HG03342 (cell line): ENCODE data around the gene HMGB2.
A peak's percentile ranks its signal among the peaks of the same experiment; 100 is the strongest.

ENCODE experiments used
- ATAC-seq: cut with Tn5 transposase; IDR thresholded peaks from one replicate; pipeline ENCODE4 v1.9.1; 2021; ENCODE audit warnings: mild to moderate bottlenecking, moderate library complexity; ENCODE audit not compliant: unreplicated experiment

HMGB2 gene

GRCh38 chr4:173288698-173289352 is 45.3 kb downstream of the HMGB2 start:
- peak; percentile 76 for ATAC-seq

- peak; percentile 76 for ATAC-seq
Observed at GRCh38 chr4:173288296-173288695, 45.9 kb downstream of the HMGB2 start.

GRCh38 chr4:173287486-173287885 is 46.7 kb downstream of the HMGB2 start:
- no peak for ATAC-seq

- no peak for ATAC-seq
Observed at GRCh38 chr4:173284463-173284862, 49.7 kb downstream of the HMGB2 start.

- ATAC-seq: no peak
Observed at GRCh38 chr4:173282626-173283025, 51.5 kb downstream of the HMGB2 start.

- no peak for ATAC-seq
Observed at GRCh38 chr4:173282256-173282562, 51.9 kb downstream of the HMGB2 start.

- no peak for ATAC-seq
Observed at GRCh38 chr4:173281406-173282255, 52.5 kb downstream of the HMGB2 start.
